K562 treated with DMSO at 1 percent for 12 hours (cell line): ENCODE measurements around the gene FCGR3A. TPM values are rescaled to one million over a fixed set of nuclear protein-coding genes. Genes with fewer than 3 reads are reported as not detected.

Source experiments
- total RNA-seq: library from RNA; unstranded; fragments of 300-600 nt; gene quantifications from 2 replicates; pipeline ENCODE4 v1.2.3, GENCODE V29; 2022; ENCODE audit not compliant: insufficient read depth

The FCGR3A gene
- total RNA-seq, result not detected in 2 replicates

GRCh38 chr1:161549652-161550051 lies at the start of gene FCGR3A:
TSS of gene FCGR3A (minus strand) at chr1:161549818. CDS start at chr1:161549736, 82 bp downstream.

GRCh38 chr1:161523817-161524741 lies 25.5 kb downstream of the FCGR3A start, which contains the start of gene HSPA6:
TSS of gene HSPA6 (plus strand) at chr1:161524540. CDS start at chr1:161524659, 119 bp downstream.

Other genes with a start within 250 kb of the FCGR3A start
- 3.6 and 6.8 TPM in 2 replicates for gene MPZ, start 239.8 kb downstream of the FCGR3A start, total RNA-seq
- gene SDHC, start 235.4 kb downstream of the FCGR3A start, total RNA-seq, result 109 and 198 TPM in 2 replicates
- gene CFAP126, start 181.9 kb downstream of the FCGR3A start, total RNA-seq, result not detected in 2 replicates
- 45.8 and 91.4 TPM in 2 replicates for gene FCGR2A, start 44.4 kb downstream of the FCGR3A start, total RNA-seq
- gene HSPA6, start 25.3 kb downstream of the FCGR3A start, total RNA-seq, result 8.4 and 11.5 TPM in 2 replicates
- gene FCGR3B, start 81.4 kb upstream of the FCGR3A start, total RNA-seq, result 0.32 TPM in 1 of 2 replicates, not detected in the other
- 8.8 and 15.3 TPM in 2 replicates for gene FCGR2B, start 113.3 kb upstream of the FCGR3A start, total RNA-seq
- 8.9 and 12.0 TPM in 2 replicates for gene FCRLA, start 157.4 kb upstream of the FCGR3A start, total RNA-seq
- gene FCRLB, start 171.7 kb upstream of the FCGR3A start, total RNA-seq, result 1.6 and 2.7 TPM in 2 replicates
- gene DUSP12, start 200.0 kb upstream of the FCGR3A start, total RNA-seq, result 44.2 and 45.4 TPM in 2 replicates
- 8.7 and 29.0 TPM in 2 replicates for gene ATF6, start 216.5 kb upstream of the FCGR3A start, total RNA-seq